ENCODE data around the gene NLE1. TPM values are rescaled to one million over a fixed set of nuclear protein-coding genes. Genes with fewer than 3 reads are reported as not detected.

NLE1 gene
- total RNA-seq, 2 experiments from 2014 or later = 30.3 to 34.1 TPM

DNA sequence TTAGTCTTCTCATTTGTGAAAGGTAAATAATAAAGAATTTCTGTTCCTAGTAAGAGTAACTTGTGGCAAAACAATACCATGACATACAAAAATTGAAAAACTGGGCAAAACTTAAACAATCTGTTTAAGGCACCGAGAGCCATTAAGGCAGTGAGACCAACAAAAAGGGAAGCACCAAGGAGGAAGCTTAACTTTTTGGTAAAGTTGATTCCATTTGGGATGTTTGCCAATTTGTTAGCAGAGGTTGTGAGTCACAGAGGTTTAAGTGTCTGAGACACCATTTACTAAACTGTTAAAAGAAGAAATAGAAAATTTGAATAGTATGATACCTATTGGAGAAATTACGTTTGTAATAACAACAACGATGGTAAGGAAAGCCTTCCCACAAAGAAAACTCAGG lies 47.2 kb upstream of the NLE1 start:
- no TSS peak for BruUV-seq (replicated peaks)
- no peaks in the 10 kb centered on the region for H3K9me3 ChIP-seq (ENCODE audit: low read length)
- no peak overlapping the region for H3K4me2 ChIP-seq (ENCODE audit: low read length)
- TF ChIP-seq EZH2phosphoT487 (IDR thresholded peaks at IDR 0.05; ENCODE audit: borderline replicate concordance, low read depth, low read length) = no peak
- TF ChIP-seq, protein P1, sequence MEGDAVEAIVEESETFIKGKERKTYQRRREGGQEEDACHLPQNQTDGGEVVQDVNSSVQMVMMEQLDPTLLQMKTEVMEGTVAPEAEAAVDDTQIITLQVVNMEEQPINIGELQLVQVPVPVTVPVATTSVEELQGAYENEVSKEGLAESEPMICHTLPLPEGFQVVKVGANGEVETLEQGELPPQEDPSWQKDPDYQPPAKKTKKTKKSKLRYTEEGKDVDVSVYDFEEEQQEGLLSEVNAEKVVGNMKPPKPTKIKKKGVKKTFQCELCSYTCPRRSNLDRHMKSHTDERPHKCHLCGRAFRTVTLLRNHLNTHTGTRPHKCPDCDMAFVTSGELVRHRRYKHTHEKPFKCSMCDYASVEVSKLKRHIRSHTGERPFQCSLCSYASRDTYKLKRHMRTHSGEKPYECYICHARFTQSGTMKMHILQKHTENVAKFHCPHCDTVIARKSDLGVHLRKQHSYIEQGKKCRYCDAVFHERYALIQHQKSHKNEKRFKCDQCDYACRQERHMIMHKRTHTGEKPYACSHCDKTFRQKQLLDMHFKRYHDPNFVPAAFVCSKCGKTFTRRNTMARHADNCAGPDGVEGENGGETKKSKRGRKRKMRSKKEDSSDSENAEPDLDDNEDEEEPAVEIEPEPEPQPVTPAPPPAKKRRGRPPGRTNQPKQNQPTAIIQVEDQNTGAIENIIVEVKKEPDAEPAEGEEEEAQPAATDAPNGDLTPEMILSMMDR (conservative IDR thresholded peaks at IDR 0.05; ENCODE audit: low read length) = no peak
- no peak overlapping the region for H2AFZ ChIP-seq (ENCODE audit: low read length)
- no peak for DNase-seq (ENCODE audit: low spot score)
- H3K4me1 ChIP-seq (ENCODE audit: insufficient read depth, low read length, poor library complexity, severe bottlenecking) = no peaks in the 10 kb centered on the region
- H3K27ac ChIP-seq (ENCODE audit: low read depth, low read length, poor library complexity, severe bottlenecking) = no peak overlapping the region
- no peaks in the 10 kb centered on the region for H3K79me2 ChIP-seq (ENCODE audit: insufficient read depth, low read depth, low read length)
- H3K36me3 ChIP-seq (ENCODE audit: insufficient read depth, low read length) = no peaks in the 10 kb centered on the region
- ChIA-PET CTCF (ENCODE audit: unreplicated experiment) (no interaction called here), POLR2A (no interaction called here)
- no peak overlapping the region for H3K4me3 ChIP-seq (ENCODE audit: low read depth, low read length, poor library complexity, severe bottlenecking)
- no peaks in the 10 kb centered on the region for H3K9me2 ChIP-seq (ENCODE audit: insufficient read depth, low read length)
- intact Hi-C loops (cut with micrococcal nuclease; ENCODE audit: unreplicated experiment) = no loop called here
- H4K20me1 ChIP-seq (ENCODE audit: insufficient read depth, low read length) = no peaks in the 10 kb centered on the region

DNA sequence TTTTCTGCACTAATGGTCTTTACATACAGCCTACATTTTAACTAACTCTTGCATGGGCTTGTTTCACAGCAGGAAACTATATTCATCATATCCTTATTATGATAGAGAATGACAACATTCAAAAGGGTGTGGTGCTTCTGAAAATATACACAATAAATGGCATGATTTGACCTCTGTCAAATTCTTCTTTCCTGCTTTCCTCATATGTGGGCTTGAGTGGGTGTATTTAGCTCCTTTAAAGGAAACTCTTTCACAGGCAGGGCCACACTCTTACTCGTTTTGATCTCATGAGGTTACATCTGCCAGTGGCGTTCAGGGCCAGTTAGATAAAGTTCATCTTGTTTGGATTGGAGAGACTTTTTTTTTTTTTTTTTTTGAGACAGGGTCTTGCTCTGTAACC lies 46.0 kb upstream of the NLE1 start:
- Histone ChIP-seq H3K36me3 (ENCODE audit: insufficient read depth, low read length) (no peaks in the 10 kb centered on the region), H3K4me1 (ENCODE audit: insufficient read depth, low read length, poor library complexity, severe bottlenecking) (no peaks in the 10 kb centered on the region), H2AFZ (ENCODE audit: low read length) (no peak overlapping the region), H4K20me1 (ENCODE audit: insufficient read depth, low read length) (no peaks in the 10 kb centered on the region), H3K27ac (ENCODE audit: low read depth, low read length, poor library complexity, severe bottlenecking) (no peak overlapping the region), H3K9me2 (ENCODE audit: insufficient read depth, low read length) (no peaks in the 10 kb centered on the region), H3K4me2 (ENCODE audit: low read length) (no peak overlapping the region), H3K9me3 (ENCODE audit: low read length) (no peaks in the 10 kb centered on the region), H3K79me2 (ENCODE audit: insufficient read depth, low read depth, low read length) (no peaks in the 10 kb centered on the region), H3K4me3 (ENCODE audit: low read depth, low read length, poor library complexity, severe bottlenecking) (no peak overlapping the region)
- ChIA-PET POLR2A (no interaction called here), CTCF (ENCODE audit: unreplicated experiment) (no interaction called here)
- TF ChIP-seq, protein P1 (conservative IDR thresholded peaks at IDR 0.05; ENCODE audit: low read length) = no peak
- no peak for TF ChIP-seq EZH2phosphoT487 (IDR thresholded peaks at IDR 0.05; ENCODE audit: borderline replicate concordance, low read depth, low read length)
- no peak for DNase-seq (ENCODE audit: low spot score)
- intact Hi-C loops (cut with micrococcal nuclease; ENCODE audit: unreplicated experiment) = no loop called here
- no TSS peak for BruUV-seq (replicated peaks)

DNA sequence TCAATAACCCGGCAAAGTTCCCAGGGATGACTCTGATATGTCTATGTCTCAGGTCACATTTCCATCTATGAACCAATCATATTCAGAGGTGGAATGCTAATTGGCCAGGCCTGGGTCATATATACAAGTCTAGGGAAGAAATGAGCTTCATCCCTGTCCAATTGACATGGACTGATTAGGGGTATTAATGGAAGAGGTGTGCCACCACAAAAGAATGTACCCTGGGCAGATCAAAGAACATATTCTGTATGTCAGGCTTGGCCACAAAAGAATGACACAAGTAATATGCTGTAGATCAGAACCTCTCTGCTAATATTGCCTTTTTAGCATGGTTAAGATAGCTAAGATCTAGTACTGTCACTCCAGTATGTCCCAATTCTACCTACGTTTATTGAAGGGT lies 45.4 kb upstream of the NLE1 start:
- Histone ChIP-seq H2AFZ (ENCODE audit: low read length) (no peak overlapping the region), H3K9me2 (ENCODE audit: insufficient read depth, low read length) (no peaks in the 10 kb centered on the region), H3K4me1 (ENCODE audit: insufficient read depth, low read length, poor library complexity, severe bottlenecking) (no peaks in the 10 kb centered on the region), H4K20me1 (ENCODE audit: insufficient read depth, low read length) (no peaks in the 10 kb centered on the region), H3K4me2 (ENCODE audit: low read length) (no peak overlapping the region), H3K9me3 (ENCODE audit: low read length) (no peaks in the 10 kb centered on the region), H3K27ac (ENCODE audit: low read depth, low read length, poor library complexity, severe bottlenecking) (no peak overlapping the region), H3K79me2 (ENCODE audit: insufficient read depth, low read depth, low read length) (no peaks in the 10 kb centered on the region), H3K36me3 (ENCODE audit: insufficient read depth, low read length) (no peaks in the 10 kb centered on the region), H3K4me3 (ENCODE audit: low read depth, low read length, poor library complexity, severe bottlenecking) (no peak overlapping the region)
- intact Hi-C loops (cut with micrococcal nuclease; ENCODE audit: unreplicated experiment) = no loop called here
- TF ChIP-seq EZH2phosphoT487 (IDR thresholded peaks at IDR 0.05; ENCODE audit: borderline replicate concordance, low read depth, low read length) = no peak
- TF ChIP-seq, protein P1 (conservative IDR thresholded peaks at IDR 0.05; ENCODE audit: low read length) = no peak
- DNase-seq (ENCODE audit: low spot score) = no peak
- POLR2A ChIA-PET = no interaction called here
- no TSS peak for BruUV-seq (replicated peaks)
- CTCF ChIA-PET (ENCODE audit: unreplicated experiment) = no interaction called here

Measured in OCI-LY7 (cell line).